ENCODE data around the gene APBA2. TPM values are rescaled to one million over a fixed set of nuclear protein-coding genes. Genes with fewer than 3 reads are reported as not detected.
"Not testable (repeated sequence)": the region's sequence is repeated elsewhere in the genome, so short reads cannot be mapped to it uniquely, and the experiment has no call there.

APBA2 gene
- polyA plus RNA-seq, 1 donor, result 3.5 TPM

GRCh38 chr15:29142129-29142747, 256.5 kb downstream of the APBA2 start:
- Histone ChIP-seq H3K4me1 (ENCODE audit: control insufficient read depth, insufficient read depth, low read length) (peaks cover 2% of the 10 kb centered on the region), H3K27me3 (ENCODE audit: control insufficient read depth, insufficient read depth, low read length) (peaks cover 14% of the 10 kb centered on the region), H3K36me3 (ENCODE audit: control insufficient read depth, insufficient read depth, low read length) (no peaks in the 10 kb centered on the region), H3K27ac (ENCODE audit: low read length) (no peak overlapping the region), H3K9me3 (ENCODE audit: control insufficient read depth, low read depth, low read length) (no peaks in the 10 kb centered on the region), H3K4me3 (ENCODE audit: low read length) (no peak overlapping the region)
- no peak for DNase-seq
- WGBS (ENCODE audit: insufficient coverage, low lambda C conversion rate), result 100% methylated on average over 1 of the region's 8 CpGs

- no peaks in the 10 kb centered on the region for H3K36me3 ChIP-seq (ENCODE audit: control insufficient read depth, insufficient read depth, low read length)
- H3K4me3 ChIP-seq (ENCODE audit: low read length), result no peak overlapping the region
- WGBS (ENCODE audit: insufficient coverage, low lambda C conversion rate), result no CpG with 5 or more reads among the region's 5 CpGs
- peaks cover 2% of the 10 kb centered on the region for H3K4me1 ChIP-seq (ENCODE audit: control insufficient read depth, insufficient read depth, low read length)
- H3K27ac ChIP-seq (ENCODE audit: low read length), result no peak overlapping the region
- H3K27me3 ChIP-seq (ENCODE audit: control insufficient read depth, insufficient read depth, low read length), result peaks cover 14% of the 10 kb centered on the region
- DNase-seq, result no peak
- no peaks in the 10 kb centered on the region for H3K9me3 ChIP-seq (ENCODE audit: control insufficient read depth, low read depth, low read length)
These were observed 257.5 kb downstream of the APBA2 start for GRCh38 chr15:29143293-29143692.

GRCh38 chr15:29143909-29144635, 258.3 kb downstream of the APBA2 start:
- no peak for DNase-seq
- H3K4me3 ChIP-seq (ENCODE audit: low read length), result no peak overlapping the region
- H3K9me3 ChIP-seq (ENCODE audit: control insufficient read depth, low read depth, low read length), result no peaks in the 10 kb centered on the region
- H3K27ac ChIP-seq (ENCODE audit: low read length), result no peak overlapping the region
- no CpG with 5 or more reads among the region's 10 CpGs for WGBS (ENCODE audit: insufficient coverage, low lambda C conversion rate)
- H3K36me3 ChIP-seq (ENCODE audit: control insufficient read depth, insufficient read depth, low read length), result no peaks in the 10 kb centered on the region
- H3K27me3 ChIP-seq (ENCODE audit: control insufficient read depth, insufficient read depth, low read length), result peaks cover 14% of the 10 kb centered on the region
- H3K4me1 ChIP-seq (ENCODE audit: control insufficient read depth, insufficient read depth, low read length), result peaks cover 2% of the 10 kb centered on the region

GRCh38 chr15:29149738-29150075, 263.9 kb downstream of the APBA2 start:
- H3K27me3 ChIP-seq (ENCODE audit: control insufficient read depth, insufficient read depth, low read length), result no peaks in the 10 kb centered on the region
- no peak for DNase-seq
- H3K36me3 ChIP-seq (ENCODE audit: control insufficient read depth, insufficient read depth, low read length), result no peaks in the 10 kb centered on the region
- no peak overlapping the region for H3K4me3 ChIP-seq (ENCODE audit: low read length)
- H3K9me3 ChIP-seq (ENCODE audit: control insufficient read depth, low read depth, low read length), result no peaks in the 10 kb centered on the region
- H3K4me1 ChIP-seq (ENCODE audit: control insufficient read depth, insufficient read depth, low read length), result no peaks in the 10 kb centered on the region
- 80% methylated on average over 4 of the region's 18 CpGs for WGBS (ENCODE audit: insufficient coverage, low lambda C conversion rate)
- no peak overlapping the region for H3K27ac ChIP-seq (ENCODE audit: low read length)

GRCh38 chr15:29150515-29151483, 265.0 kb downstream of the APBA2 start:
- no peaks in the 10 kb centered on the region for H3K9me3 ChIP-seq (ENCODE audit: control insufficient read depth, low read depth, low read length)
- H3K4me1 ChIP-seq (ENCODE audit: control insufficient read depth, insufficient read depth, low read length), result no peaks in the 10 kb centered on the region
- no peaks in the 10 kb centered on the region for H3K27me3 ChIP-seq (ENCODE audit: control insufficient read depth, insufficient read depth, low read length)
- no peak overlapping the region for H3K27ac ChIP-seq (ENCODE audit: low read length)
- H3K36me3 ChIP-seq (ENCODE audit: control insufficient read depth, insufficient read depth, low read length), result no peaks in the 10 kb centered on the region
- WGBS (ENCODE audit: insufficient coverage, low lambda C conversion rate), result no CpG with 5 or more reads among the region's 15 CpGs
- no peak overlapping the region for H3K4me3 ChIP-seq (ENCODE audit: low read length)
- no peak for DNase-seq

- WGBS (ENCODE audit: insufficient coverage, low lambda C conversion rate), result no CpG with 5 or more reads among the region's 14 CpGs
- H3K4me1 ChIP-seq (ENCODE audit: control insufficient read depth, insufficient read depth, low read length), result no peaks in the 10 kb centered on the region
- no peaks in the 10 kb centered on the region for H3K9me3 ChIP-seq (ENCODE audit: control insufficient read depth, low read depth, low read length)
- no peak overlapping the region for H3K27ac ChIP-seq (ENCODE audit: low read length)
- no peak for DNase-seq
- no peak overlapping the region for H3K4me3 ChIP-seq (ENCODE audit: low read length)
- no peaks in the 10 kb centered on the region for H3K27me3 ChIP-seq (ENCODE audit: control insufficient read depth, insufficient read depth, low read length)
- no peaks in the 10 kb centered on the region for H3K36me3 ChIP-seq (ENCODE audit: control insufficient read depth, insufficient read depth, low read length)
These were observed 265.7 kb downstream of the APBA2 start for GRCh38 chr15:29151484-29151857.

GRCh38 chr15:29156521-29156920, 270.7 kb downstream of the APBA2 start:
- DNase-seq, result no peak
- Histone ChIP-seq H3K27me3 (ENCODE audit: control insufficient read depth, insufficient read depth, low read length) (no peaks in the 10 kb centered on the region), H3K4me3 (ENCODE audit: low read length) (no peak overlapping the region), H3K27ac (ENCODE audit: low read length) (no peak overlapping the region), H3K9me3 (ENCODE audit: control insufficient read depth, low read depth, low read length) (peaks cover 7% of the 10 kb centered on the region), H3K4me1 (ENCODE audit: control insufficient read depth, insufficient read depth, low read length) (no peaks in the 10 kb centered on the region), H3K36me3 (ENCODE audit: control insufficient read depth, insufficient read depth, low read length) (no peaks in the 10 kb centered on the region)
- WGBS (ENCODE audit: insufficient coverage, low lambda C conversion rate), result no CpG with 5 or more reads among the region's 14 CpGs

- Histone ChIP-seq H3K4me1 (ENCODE audit: control insufficient read depth, insufficient read depth, low read length) (no peaks in the 10 kb centered on the region), H3K36me3 (ENCODE audit: control insufficient read depth, insufficient read depth, low read length) (no peaks in the 10 kb centered on the region)
These were observed 274.1 kb downstream of the APBA2 start for GRCh38 chr15:29159771-29160455.

GRCh38 chr15:29162411-29162810, 276.6 kb downstream of the APBA2 start:
- H3K4me1 ChIP-seq (ENCODE audit: control insufficient read depth, insufficient read depth, low read length), result no peaks in the 10 kb centered on the region
- DNase-seq, result no peak
- WGBS (ENCODE audit: insufficient coverage, low lambda C conversion rate), result no CpG with 5 or more reads among the region's 5 CpGs
- H3K9me3 ChIP-seq (ENCODE audit: control insufficient read depth, low read depth, low read length), result peaks cover 7% of the 10 kb centered on the region
- H3K27ac ChIP-seq (ENCODE audit: low read length), result no peak overlapping the region
- H3K27me3 ChIP-seq (ENCODE audit: control insufficient read depth, insufficient read depth, low read length), result no peaks in the 10 kb centered on the region
- H3K4me3 ChIP-seq (ENCODE audit: low read length), result no peak overlapping the region
- H3K36me3 ChIP-seq (ENCODE audit: control insufficient read depth, insufficient read depth, low read length), result no peaks in the 10 kb centered on the region

More at GRCh38 chr15:29159771-29160455, 274.1 kb downstream of the APBA2 start:
- Histone ChIP-seq H3K4me3 (ENCODE audit: low read length) (no peak overlapping the region), H3K9me3 (ENCODE audit: control insufficient read depth, low read depth, low read length) (peaks cover 7% of the 10 kb centered on the region), H3K27me3 (ENCODE audit: control insufficient read depth, insufficient read depth, low read length) (no peaks in the 10 kb centered on the region), H3K27ac (ENCODE audit: low read length) (no peak overlapping the region)
- no CpG with 5 or more reads among the region's 31 CpGs for WGBS (ENCODE audit: insufficient coverage, low lambda C conversion rate)
- no peak for DNase-seq

- not testable (repeated sequence) for DNase-seq; H3K27me3 ChIP-seq (ENCODE audit: control insufficient read depth, insufficient read depth, low read length); H3K27ac ChIP-seq (ENCODE audit: low read length); H3K36me3 ChIP-seq (ENCODE audit: control insufficient read depth, insufficient read depth, low read length); H3K9me3 ChIP-seq (ENCODE audit: control insufficient read depth, low read depth, low read length); H3K4me1 ChIP-seq (ENCODE audit: control insufficient read depth, insufficient read depth, low read length); H3K4me3 ChIP-seq (ENCODE audit: low read length)
- WGBS (ENCODE audit: insufficient coverage, low lambda C conversion rate), result no CpG with 5 or more reads among the region's 2 CpGs
These were observed 281.3 kb downstream of the APBA2 start for GRCh38 chr15:29167122-29167521.
